Endothelial cell of umbilical vein (primary cell): ENCODE data around the gene ACSM5.
"Not testable (repeated sequence)": the region's sequence is repeated elsewhere in the genome, so short reads cannot be mapped to it uniquely, and the experiment has no call there.

ENCODE experiments used
- CTCF ChIP-seq, 2 donors: IDR thresholded peaks; 1 replicate in 1 of 2; 2 replicates in 1 of 2; pipeline ENCODE4 v1.5.1; 2011; ENCODE audit warnings: low read length in 2 of 2, mild to moderate bottlenecking in 2 of 2, moderate library complexity in 2 of 2, control low read depth in 1 of 2, inconsistent platforms in 1 of 2, low read depth in 1 of 2; ENCODE audit not compliant: insufficient read depth in 1 of 2; ENCODE audit errors: extremely low read depth in 1 of 2
- EZH2 ChIP-seq: IDR thresholded peaks from 2 replicates; pipeline ENCODE4 v1.6.1; 2012; ENCODE audit warnings: borderline replicate concordance, low read depth, mild to moderate bottlenecking, moderate library complexity, low read length, inconsistent platforms; ENCODE audit not compliant: severe bottlenecking
- POLR2A ChIP-seq: IDR thresholded peaks from 2 replicates; pipeline ENCODE4 v1.6.1; 2012; ENCODE audit warnings: low read depth, mild to moderate bottlenecking, control low read depth, low read length
- POLR2AphosphoS5 ChIP-seq: IDR thresholded peaks from 2 replicates; pipeline ENCODE4 v1.6.1; 2012; ENCODE audit warnings: low read depth, mild to moderate bottlenecking, control low read depth, low read length, moderate library complexity; ENCODE audit not compliant: insufficient read depth

- not testable (repeated sequence) for TF ChIP-seq CTCF (IDR thresholded peaks at IDR 0.05; ENCODE audit: extremely low read depth in 1 of 2, insufficient read depth in 1 of 2, low read depth in 1 of 2, low read length in 2 of 2); POLR2A; POLR2AphosphoS5; EZH2
Measured at GRCh38 chr16:20441859-20442258, 32.5 kb downstream of the ACSM5 start.
